HUDEP-2 (cell line): ENCODE results near the gene CBFB.

ENCODE experiments used
- DNase-seq, 76 experiments: peaks; one replicate each; lab custom pipeline; 2025; ENCODE audit not compliant: unreplicated experiment in 76 of 76; lab: John Stamatoyannopoulos, UW

Gene CBFB

GRCh38 chr16:67016143-67016542 lies 12.8 kb upstream of the CBFB start:
- DNase-seq: no peak

- no peak for DNase-seq
These were observed 12.1 kb upstream of the CBFB start for GRCh38 chr16:67016681-67017420.

GRCh38 chr16:67017421-67017750 lies 11.6 kb upstream of the CBFB start:
- DNase-seq: no peak

GRCh38 chr16:67017810-67018488 lies 11.0 kb upstream of the CBFB start:
- DNase-seq: peak in 71 of 76 experiments; percentile 7 to 90 (median 61)

GRCh38 chr16:67019171-67019570 lies 9.8 kb upstream of the CBFB start:
- DNase-seq: no peak

- no peak for DNase-seq
These were observed 7.6 kb upstream of the CBFB start for GRCh38 chr16:67021321-67021720.

- DNase-seq: no peak
These were observed 6.3 kb upstream of the CBFB start for GRCh38 chr16:67022531-67023214.

- DNase-seq: no peak
These were observed 5.3 kb upstream of the CBFB start for GRCh38 chr16:67023689-67024088.

- no peak for DNase-seq
These were observed 4.4 kb upstream of the CBFB start for GRCh38 chr16:67024384-67025209.

GRCh38 chr16:67025210-67025550 lies 3.8 kb upstream of the CBFB start:
- DNase-seq: no peak

- no peak for DNase-seq
These were observed 2.4 kb upstream of the CBFB start for GRCh38 chr16:67026570-67026969.

GRCh38 chr16:67027046-67027445 lies 1.9 kb upstream of the CBFB start:
- no peak for DNase-seq

- DNase-seq: no peak
These were observed 718 bp upstream of the CBFB start for GRCh38 chr16:67028167-67028695.

GRCh38 chr16:67029254-67030096 lies 526 bp downstream of the CBFB start:
- DNase-seq: peak in 61 of 76 experiments; percentile 2 to 71 (median 47)

- no peak for DNase-seq
These were observed 1.4 kb downstream of the CBFB start for GRCh38 chr16:67030221-67030962.

- DNase-seq: no peak
These were observed 5.5 kb downstream of the CBFB start for GRCh38 chr16:67034487-67034886.

- no peak for DNase-seq
These were observed 6.4 kb downstream of the CBFB start for GRCh38 chr16:67035364-67035763.

- DNase-seq: no peak
These were observed 7.4 kb downstream of the CBFB start for GRCh38 chr16:67036323-67036741.
